Activated CD4-positive, CD25-positive, alpha-beta regulatory T cell treated with anti-CD3 and anti-CD28 coated beads, Interleukin-2, amount 50 U/mL, for 72 hours (primary cell): ENCODE measurements around the gene TBC1D4.

Experiments used
- DNase-seq: peaks from one replicate; pipeline ENCODE4 v3.0.0; 2021

TBC1D4 gene

GRCh38 chr13:75415694-75416093 is 66.3 kb downstream of the TBC1D4 start:
- no peak for DNase-seq

- DNase-seq = no peak
Measured at GRCh38 chr13:75415171-75415570, 66.8 kb downstream of the TBC1D4 start.

- no peak for DNase-seq
Measured at GRCh38 chr13:75414036-75414827, 67.7 kb downstream of the TBC1D4 start.

- no peak for DNase-seq
Measured at GRCh38 chr13:75411924-75412537, 69.9 kb downstream of the TBC1D4 start.

GRCh38 chr13:75410207-75410606 is 71.8 kb downstream of the TBC1D4 start:
- DNase-seq = no peak

- DNase-seq = no peak
Measured at GRCh38 chr13:75407998-75408397, 74.0 kb downstream of the TBC1D4 start.

- DNase-seq = no peak
Measured at GRCh38 chr13:75407473-75407872, 74.5 kb downstream of the TBC1D4 start.

GRCh38 chr13:75405976-75406703 is 75.8 kb downstream of the TBC1D4 start:
- no peak for DNase-seq

- DNase-seq = no peak
Measured at GRCh38 chr13:75404726-75405125, 77.2 kb downstream of the TBC1D4 start.

- DNase-seq = no peak
Measured at GRCh38 chr13:75402787-75403186, 79.2 kb downstream of the TBC1D4 start.

- DNase-seq = no peak
Measured at GRCh38 chr13:75400775-75401174, 81.2 kb downstream of the TBC1D4 start.

- DNase-seq = no peak
Measured at GRCh38 chr13:75399879-75400217, 82.1 kb downstream of the TBC1D4 start.

GRCh38 chr13:75399168-75399878 is 82.6 kb downstream of the TBC1D4 start:
- no peak for DNase-seq

GRCh38 chr13:75398072-75398471 is 83.9 kb downstream of the TBC1D4 start:
- DNase-seq = no peak

- DNase-seq = no peak
Measured at GRCh38 chr13:75395901-75396300, 86.1 kb downstream of the TBC1D4 start.

GRCh38 chr13:75395066-75395465 is 86.9 kb downstream of the TBC1D4 start:
- no peak for DNase-seq

GRCh38 chr13:75393839-75394520 is 88.0 kb downstream of the TBC1D4 start:
- no peak for DNase-seq

GRCh38 chr13:75391432-75392100 is 90.4 kb downstream of the TBC1D4 start:
- DNase-seq = no peak

GRCh38 chr13:75390229-75390628 is 91.7 kb downstream of the TBC1D4 start:
- no peak for DNase-seq

- DNase-seq = no peak
Measured at GRCh38 chr13:75385708-75386083, 96.3 kb downstream of the TBC1D4 start.

GRCh38 chr13:75384879-75385707 is 96.9 kb downstream of the TBC1D4 start:
- DNase-seq = no peak
